NCI-H1105 treated with DMSO at 0.1 percent for 48 hours (cell line): ENCODE data around the gene CUTA.

Source experiments
- DNase-seq: peaks from one replicate; lab custom pipeline; 2025; lab: John Stamatoyannopoulos, UW

CUTA gene

DNA sequence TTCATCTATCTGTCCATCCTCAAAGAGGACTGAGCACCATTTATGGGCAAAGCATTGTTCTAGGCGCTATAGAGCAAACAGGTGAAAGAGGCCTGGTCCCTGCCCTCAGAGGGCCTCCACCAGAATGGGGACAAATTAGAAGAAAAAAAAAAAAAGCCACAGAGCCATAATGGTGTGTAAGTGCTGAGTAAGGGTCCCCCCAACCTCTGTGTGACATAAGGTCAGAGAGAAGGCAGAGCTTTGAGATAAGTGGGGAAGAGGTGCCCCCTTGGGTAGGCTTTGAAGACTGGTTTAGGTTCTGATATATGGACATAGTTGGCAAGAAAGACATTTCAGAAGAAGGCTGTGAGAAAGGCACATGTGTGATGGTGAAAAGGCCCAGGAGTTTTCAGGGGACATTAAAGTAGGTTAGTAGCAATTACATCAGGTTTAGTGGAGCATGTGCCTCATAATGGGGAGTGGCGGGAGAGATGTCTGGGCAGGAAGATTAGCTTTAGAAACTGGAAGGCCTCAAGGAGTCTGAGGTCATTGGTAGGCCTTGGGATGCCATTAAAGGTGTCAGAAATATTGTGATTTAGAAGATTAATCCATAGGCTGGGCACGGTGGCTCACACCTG, 21.2 kb upstream of the CUTA start:
- DNase-seq: no peak

DNA sequence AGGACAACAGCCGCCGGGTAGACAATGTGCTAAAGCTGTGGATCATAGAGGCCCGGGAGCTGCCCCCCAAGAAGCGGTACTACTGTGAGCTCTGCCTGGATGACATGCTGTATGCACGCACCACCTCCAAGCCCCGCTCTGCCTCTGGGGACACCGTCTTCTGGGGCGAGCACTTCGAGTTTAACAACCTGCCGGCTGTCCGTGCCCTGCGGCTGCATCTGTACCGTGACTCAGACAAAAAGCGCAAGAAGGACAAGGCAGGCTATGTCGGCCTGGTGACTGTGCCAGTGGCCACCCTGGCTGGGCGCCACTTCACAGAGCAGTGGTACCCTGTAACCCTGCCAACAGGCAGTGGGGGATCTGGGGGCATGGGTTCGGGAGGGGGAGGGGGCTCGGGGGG, 19.8 kb upstream of the CUTA start:
- no peak for DNase-seq

DNA sequence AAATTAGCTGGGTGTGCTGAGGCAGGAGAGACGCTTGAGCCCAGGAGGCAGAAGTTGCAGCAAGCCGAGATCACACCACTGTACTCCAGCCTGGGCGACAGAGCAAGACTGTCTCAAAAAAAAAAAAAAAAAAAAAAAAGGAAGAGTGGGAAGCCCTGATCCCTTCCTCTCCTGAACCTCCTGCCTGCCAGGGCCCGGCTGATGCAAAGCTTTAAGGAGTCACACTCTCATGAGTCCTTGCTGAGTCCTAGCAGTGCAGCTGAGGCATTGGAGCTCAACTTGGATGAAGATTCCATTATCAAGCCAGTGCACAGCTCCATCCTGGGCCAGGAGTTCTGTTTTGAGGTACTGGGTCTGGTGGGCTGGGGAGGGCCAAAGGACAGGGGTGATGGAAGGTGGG, 17.1 kb upstream of the CUTA start:
- no peak for DNase-seq

DNA sequence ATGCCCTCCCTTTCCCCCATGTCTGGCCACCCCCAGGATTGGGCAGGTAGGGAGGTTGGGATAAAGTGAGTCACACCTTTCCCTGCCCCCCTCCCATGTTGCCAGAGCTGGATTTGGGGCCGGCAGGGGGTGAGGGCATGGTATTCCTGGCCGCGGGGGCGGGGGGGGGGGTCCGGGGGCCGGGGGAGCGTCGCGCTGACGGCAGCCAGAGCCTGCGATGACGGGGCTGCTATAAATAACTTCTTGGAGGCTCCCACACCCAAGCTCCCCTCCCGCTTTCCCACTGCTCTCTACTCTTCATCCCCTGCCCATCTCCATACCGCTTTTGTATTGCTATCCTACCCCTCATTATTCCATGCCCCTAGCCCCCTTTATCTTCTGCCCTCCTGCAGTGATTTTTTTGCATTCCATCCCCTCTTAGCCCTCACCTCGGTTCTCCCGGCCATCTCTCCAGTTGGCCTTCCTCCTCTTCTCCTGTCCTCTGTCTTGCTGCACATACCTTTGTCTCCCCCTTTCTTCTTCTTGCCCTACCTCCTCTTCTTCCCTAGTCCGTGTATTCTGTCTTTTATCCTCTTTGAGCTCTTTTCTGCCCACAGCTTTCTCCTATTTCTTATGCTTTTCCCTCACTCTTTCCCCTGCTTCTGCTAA, 15.8 kb upstream of the CUTA start:
- DNase-seq: no peak

DNA sequence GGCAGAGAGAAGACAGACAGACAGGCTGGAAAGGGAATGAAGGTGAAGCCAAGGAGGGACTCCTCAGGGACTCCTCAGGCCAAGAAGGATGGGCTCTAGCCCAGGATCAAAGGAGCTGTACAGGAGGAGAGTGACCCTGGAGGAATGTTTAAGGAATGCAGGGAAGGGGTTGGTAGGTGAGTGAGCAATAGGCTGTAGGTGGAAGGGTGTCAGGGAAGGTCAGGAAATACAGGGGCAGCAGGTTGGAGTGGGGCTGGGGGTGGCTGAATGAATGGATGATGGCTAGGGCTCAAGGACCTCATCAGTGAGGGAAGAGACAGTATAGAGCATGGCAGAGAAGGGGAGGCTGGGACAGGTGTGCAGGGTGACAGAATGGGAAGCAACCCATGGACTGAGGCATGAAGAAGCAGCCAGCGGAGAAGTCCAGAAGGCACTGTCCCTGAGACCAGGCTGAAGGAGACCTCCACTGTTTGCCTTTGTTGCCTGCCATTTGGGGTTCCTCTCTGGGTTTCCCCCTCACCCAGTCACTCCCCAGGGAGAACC, 15.2 kb upstream of the CUTA start:
- DNase-seq: no peak

DNA sequence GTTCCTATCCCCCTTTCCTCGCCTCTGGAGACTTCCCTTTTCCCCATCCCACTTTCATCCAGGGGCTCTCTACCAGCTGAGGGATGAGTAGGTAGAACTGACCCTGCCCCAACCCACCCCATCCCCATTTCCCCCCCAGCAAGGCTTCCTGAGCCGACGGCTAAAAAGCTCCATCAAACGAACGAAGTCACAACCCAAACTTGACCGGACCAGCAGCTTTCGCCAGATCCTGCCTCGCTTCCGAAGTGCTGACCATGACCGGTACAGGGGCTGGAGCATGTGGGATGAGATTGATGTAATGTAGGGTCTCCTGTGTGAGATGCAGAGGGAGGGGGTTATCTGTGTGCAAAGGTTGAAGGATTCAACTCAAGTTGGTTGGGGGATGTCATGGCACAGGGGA, 14.6 kb upstream of the CUTA start:
- no peak for DNase-seq

DNA sequence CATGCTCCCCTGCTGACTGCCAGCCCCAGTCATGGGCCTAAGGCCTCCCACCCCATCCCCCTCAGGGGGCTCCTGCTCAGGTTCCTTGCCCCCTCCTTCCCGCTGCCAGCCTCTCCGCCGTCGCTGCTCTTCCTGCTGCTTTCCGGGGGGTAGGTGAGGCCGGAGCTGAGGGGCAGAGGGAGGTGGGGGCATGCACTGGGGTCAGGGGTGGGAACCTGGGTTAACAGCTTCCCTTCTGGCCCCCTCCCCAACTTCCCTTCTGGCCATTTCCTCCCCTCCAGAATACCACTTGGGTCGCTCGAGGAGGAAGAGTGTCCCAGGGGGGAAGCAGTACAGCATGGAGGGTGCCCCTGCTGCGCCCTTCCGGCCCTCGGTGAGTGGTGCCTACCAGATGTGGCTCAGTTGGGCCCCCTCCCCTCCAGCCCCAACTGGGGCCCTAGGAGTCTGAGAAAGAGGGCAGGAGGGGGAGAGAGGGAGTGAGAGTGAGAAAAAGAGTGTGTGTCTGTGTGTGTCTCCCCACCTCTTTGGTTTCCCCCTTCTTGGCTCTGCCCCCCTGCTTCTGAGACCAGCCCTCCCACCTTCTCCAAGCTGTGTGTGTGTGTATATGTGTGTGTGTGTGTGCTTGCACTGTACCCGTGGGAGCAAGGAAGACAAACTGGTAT, 14.1 kb upstream of the CUTA start:
- no peak for DNase-seq

DNA sequence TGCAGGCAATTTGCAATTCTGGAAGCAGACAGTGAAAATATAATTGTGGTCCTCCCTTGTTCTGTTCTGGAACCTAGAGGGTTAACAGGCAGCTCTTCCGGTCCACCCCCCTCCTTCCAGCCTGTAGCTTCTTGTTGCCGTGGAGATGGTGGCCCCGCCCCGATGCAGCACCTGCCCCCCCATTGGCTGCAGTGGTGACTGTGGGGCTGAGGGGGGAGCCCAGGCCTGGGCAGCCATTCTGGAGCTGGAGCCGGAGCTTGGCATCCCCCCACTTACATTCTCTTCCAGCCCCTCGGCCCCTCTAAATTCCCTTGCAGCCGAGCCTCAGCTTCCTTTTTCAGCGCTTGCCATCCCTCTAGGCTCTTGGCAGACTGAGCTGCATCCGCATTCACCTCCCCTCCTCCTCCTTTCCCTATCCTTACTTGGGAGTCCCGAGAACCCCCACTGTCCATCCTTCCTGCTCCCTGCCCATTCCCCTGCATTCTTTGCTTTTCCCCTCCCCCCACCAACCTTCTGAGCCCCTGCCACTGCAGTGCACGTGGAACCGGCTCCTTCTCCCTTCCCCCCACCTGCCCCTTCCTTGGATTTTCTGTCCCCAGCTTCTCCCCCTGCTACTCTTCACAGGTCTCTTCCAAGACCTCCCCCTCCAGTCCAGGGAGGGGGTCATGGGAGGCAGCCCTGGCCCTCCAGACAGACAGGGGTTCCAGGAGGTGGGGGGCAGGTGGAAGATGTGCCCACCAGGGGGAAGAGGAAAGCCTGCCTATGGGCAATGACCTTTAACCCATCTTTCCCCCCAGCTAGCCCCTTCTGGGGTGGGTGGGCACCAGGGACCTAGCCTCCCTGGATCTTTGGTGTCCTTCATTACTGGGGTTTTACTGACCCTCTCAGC, 13.3 kb upstream of the CUTA start:
- peak; percentile 79 for DNase-seq

DNA sequence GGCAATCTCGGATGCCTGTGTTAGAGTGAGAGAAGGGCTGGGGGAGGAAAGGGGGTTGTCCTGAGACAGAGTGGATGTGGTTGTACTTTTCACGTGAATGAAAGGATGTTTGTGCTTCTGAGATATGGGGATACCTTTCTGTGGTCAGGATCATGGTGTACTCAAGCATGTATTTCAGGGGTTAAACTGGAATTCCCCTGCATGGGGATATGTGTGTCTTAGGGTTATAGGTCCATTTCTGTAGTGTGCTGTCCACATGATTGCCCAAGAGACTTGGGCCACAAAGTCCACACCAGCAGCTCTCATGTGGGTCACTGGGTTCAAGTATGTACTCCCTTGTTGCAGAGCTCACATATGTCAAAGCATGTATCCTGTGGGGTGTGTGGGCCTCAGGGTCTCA, 12.4 kb upstream of the CUTA start:
- DNase-seq: no peak

DNA sequence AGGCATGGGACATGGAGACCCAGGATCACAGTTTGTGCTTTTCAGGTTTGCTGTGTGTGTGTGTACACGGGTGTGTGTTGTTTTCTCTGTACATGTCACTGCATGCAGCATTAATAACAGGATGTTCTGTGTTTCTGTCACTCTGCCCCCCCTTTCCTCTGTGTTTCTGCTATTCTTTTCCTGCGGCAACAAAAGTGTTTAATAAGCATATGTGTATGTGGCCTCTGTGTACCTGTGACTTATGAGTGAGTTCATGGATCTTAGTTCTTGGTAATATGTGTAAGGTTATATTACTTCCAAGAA, 11.8 kb upstream of the CUTA start:
- DNase-seq: no peak

DNA sequence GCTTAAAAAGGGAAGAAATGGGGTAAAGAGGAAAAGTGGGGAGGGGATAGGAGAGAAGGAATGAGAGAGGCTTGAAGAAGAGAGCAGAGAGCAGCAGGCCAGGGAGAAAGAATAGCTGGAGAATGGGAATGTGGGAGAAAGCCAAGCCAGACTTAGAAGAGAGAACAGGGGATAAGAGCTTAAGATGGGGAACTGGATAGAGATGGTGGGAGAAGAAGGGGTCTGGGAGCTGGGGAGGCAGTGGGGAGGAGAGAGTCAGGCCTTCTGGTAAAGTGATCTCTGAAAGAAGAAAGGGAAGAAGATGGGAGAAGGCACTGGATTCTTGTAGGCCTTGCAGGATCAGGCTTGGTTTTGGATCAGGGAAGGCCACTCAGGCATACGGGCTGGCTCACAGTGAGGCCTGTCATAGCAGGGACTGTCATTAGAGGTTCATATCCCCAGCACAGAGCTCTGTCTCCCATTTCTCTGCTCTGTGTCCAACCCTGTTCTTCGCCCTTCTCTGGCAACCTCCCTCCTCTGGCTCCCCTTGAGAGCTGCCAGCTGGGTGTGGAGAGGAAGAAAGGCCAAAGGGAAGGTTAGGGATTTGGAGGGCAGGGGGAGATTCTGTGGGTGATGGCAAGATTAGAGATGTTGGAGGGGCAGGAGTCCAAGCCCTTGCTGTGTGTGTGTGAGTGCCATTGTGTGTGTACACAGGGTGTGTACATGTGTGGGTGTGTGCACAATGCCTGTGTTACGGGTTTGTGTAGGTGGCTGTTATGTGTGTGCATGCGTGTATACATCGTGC, 11.3 kb upstream of the CUTA start:
- no peak for DNase-seq

DNA sequence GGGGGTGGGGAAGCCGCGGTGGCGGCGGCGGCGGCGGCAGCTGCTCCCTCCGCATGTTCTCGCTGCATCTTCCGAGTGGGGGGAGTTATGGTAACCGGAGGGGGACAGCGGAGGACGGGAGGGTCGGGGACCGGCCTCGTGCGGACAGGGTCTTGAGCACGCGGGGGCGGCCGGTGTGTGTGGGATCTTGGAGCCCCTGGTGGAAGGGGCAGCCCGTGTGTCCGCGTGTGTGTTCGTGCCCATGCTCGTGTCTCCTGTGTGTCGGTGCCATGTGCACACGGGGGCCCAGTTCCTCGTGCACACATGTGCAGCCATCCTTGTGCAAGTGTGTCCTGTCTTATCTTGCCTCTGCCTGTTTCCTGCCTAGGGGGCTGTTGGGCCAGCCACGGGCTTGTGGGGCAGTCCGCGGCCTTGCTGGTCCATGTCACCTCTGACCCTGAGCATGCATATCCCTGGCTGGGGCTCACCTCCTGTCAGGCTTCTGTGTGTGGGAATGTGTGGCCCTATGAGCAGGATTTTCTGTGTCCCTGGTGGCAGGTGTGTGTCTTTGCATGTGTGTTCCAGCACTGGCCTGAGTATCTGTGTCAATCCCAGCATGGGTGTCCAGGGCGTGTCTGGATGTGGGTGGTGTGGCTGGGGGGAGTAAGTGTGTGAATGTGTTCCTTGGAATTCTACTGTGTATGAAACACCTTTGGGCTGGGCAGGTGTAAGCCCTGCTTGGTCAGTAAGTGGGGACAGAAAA, 10.5 kb upstream of the CUTA start:
- DNase-seq: peak; percentile 7

DNA sequence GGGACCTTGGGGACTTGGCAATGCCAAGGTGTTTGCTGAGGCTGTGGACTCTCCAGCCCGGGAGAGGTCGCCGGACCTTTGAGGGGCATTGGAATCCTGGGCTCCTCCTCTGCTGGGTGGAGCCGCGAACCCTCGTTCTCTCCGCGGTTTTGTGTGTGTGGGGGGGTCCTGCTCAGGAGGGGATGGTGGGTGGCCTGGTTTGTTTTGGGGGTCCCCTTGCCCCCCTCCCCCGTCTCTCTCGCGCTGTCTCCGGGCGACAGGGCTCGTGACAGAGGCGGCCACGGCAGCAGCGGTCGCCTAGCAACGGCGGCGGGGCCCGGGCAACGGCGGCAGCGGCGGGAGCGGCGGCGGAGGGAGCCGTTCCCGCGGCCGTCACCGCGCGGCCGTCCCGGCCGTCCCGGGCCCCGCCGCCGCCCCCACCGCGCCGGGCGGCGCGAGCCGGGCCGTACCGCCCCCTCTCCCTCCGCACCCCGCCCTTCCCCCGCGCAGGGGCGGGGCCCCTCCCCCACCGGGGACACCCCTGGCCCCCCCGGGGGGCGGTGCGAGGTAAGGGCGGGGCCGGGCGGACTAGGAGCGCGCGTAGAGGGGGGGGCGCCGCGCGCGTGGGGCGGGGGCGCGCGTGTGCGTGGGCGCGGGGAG, 9.8 kb upstream of the CUTA start:
- DNase-seq: peak; percentile 17

DNA sequence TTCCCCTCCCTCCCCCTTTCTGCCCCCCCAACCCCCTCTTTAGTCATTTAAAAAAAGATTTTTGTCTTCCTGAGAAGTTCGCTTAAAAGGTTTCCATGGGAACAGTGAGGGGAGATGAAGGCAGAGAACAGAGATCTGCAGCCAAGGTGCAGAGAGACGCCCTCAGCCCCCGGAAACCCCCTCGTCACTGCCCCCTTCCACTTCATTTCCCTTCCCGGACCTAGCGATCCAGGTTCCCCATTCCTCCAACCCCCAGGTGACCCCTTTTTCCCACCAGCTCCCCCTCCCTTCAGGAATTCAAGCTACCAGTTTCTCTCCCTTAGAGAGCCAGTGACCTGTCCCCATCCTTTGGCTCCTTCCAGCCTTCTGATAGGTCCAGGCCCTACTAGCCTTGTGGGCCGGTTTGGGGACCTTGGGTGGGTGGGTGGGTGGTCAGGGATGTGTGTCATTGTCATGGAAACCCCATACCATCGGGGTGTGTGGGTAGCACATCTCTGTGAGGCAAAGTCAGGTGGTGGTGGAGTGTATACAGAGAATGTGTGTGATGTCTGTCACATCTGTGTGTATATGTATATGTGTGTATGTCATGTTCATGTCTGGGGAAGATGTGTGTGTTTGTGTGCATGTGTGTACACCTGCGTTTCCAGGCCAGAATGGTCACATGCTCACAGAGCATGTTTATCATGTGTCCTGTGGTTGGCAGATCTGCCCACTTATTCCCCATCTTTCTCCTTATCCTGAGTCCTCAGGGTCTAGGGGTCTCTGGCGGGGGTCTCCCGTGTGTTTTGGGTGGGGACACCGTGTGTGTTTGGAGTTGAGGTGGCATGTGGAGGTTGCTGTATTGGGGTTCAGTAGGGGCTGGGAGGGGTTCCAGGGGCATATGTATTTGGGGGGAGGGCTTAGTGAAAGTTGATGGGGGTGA, 8.9 kb upstream of the CUTA start:
- DNase-seq: no peak

DNA sequence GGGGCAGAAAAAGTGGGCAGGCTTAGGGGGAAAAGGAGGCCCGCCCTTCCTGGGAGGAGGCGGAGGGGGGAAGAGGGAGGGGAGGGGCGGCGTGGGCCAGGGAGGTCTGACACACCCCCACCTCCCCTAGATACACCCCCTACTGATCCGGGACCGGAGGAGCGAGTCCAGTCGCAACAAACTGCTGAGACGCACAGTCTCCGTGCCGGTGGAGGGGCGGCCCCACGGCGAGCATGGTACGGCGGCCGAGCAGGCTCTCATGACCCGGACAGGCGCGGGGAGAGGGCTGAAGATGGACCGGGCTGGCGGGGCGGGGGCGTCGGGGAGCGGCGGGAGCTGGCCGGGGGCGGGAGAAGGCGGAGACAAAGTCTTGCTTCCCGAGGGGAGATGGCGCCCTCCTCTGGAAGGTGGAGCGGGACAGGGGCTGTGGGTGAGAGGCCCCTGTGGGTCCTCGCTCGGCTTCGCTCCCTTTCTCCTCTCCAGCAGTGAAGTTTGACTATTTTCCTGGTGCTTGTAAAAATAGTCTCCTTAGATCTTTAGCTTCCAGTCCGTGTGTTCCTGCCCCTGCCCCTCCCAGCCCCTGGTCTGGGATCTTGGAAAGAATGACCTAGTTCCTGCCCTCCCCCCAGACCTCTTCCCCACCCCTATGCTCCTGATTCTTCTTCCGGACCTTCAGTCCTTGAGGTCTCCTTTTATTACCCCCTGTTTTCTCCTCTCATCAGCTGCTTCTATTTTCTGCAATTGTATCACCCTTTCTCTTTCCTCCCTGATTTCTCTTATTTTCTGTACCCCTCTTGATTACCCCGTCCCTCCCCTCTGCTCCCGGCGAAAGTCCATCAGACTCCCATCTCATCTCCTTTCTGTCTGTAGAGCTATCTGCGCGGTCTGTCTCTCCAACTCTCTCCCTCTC, 8.0 kb upstream of the CUTA start:
- DNase-seq: peak; percentile 81

DNA sequence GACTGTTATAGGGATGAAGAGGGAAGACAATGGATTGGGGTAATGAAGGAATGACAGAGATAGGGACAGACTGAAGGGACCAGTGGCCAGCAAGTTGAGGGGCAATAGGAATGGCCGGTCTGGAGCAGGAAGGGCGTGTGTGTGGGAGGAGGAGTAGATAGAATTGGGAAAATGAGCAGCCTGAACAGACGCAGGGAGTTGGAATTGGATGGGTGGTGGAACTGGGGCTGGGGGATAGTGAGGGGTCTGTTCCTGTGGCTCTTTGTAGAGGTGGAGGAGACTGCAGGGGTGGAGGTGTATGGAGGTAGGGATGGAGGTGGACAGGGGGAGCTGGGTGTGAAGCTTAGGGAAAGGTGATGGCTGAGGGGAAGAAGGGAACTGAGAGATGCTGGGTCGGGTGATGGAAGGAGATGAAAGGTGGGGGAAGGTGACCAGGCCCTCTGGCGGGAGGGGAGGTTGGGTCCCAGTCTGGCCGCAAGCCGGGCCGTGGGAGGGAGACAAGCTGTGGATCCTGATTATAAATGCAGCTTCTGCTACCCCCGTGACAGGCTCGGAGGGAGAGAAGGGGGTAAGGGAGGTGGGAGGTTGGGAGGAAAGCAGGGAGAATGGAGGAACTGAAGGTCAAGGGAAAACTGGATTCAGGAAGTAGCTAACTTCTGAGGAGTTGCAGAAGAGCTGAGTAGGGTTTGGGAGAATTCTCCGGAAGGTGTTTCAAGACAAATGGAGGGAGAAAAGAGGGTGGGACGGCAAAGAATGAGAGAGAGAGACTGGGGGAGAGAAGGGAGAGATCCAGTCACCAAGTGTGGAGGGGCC, 7.2 kb upstream of the CUTA start:
- no peak for DNase-seq

DNA sequence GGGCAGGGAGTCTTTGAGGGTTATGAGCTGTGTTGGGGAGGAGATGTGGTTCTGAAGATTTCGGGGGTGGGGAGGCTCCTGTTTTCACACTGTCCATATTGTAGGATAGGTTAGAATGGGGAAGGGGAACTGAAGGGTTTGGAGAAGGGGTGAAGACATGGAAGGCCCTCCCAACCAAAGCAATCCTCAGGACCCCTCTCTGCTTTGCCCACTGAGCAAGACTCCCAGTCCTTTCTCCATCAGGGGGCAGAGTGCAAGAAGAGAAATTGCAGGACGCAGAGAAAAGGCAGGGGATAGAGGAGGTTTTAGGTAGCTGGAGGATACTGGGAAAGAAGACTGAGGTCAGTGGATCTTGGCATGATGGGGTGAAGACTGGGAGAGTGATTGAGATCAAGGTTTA, 5.9 kb upstream of the CUTA start:
- no peak for DNase-seq

DNA sequence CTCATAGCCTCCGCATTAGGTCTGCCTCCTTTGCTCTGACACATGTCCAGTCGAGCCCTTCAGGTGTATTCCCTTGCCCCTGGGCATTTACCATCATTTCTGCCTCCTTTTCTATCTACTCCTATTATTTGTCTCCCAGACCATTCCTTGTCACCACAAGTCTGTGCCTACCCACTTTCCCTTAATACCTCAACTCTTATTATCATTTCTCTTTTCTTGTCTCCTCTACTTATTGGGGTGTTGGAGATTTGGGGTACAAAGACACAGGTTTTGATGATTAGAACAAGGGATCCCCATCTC, 3.4 kb upstream of the CUTA start:
- DNase-seq: no peak
